HG02798 (cell line): ENCODE results near the gene OCEL1.
"Not testable (repeated sequence)": the region's sequence is repeated elsewhere in the genome, so short reads cannot be mapped to it uniquely, and the experiment has no call there.

ENCODE experiments used
- ATAC-seq: cut with Tn5 transposase; IDR thresholded peaks from one replicate; pipeline ENCODE4 v1.9.1; 2021; ENCODE audit warnings: mild to moderate bottlenecking; ENCODE audit not compliant: unreplicated experiment, poor library complexity

OCEL1 gene

GRCh38 chr19:17226002-17226933, at the start of gene OCEL1:
Gene OCEL1 (plus strand): TSS chr19:17226226. CDS start chr19:17226248, 22 bp downstream.
- ATAC-seq, result peak; percentile 93

- ATAC-seq, result no peak
Observed at GRCh38 chr19:17178291-17178690, 47.7 kb upstream of the OCEL1 start.

- no peak for ATAC-seq
Observed at GRCh38 chr19:17180997-17181702, 44.9 kb upstream of the OCEL1 start.

GRCh38 chr19:17183271-17183761, 42.7 kb upstream of the OCEL1 start:
- ATAC-seq, result no peak

- ATAC-seq, result no peak
Observed at GRCh38 chr19:17183858-17184321, 42.1 kb upstream of the OCEL1 start.

GRCh38 chr19:17184371-17184841, 41.6 kb upstream of the OCEL1 start:
- ATAC-seq, result no peak

- no peak for ATAC-seq
Observed at GRCh38 chr19:17185590-17185989, 40.4 kb upstream of the OCEL1 start.

GRCh38 chr19:17191736-17192135, 34.3 kb upstream of the OCEL1 start:
- ATAC-seq, result not testable (repeated sequence)

- ATAC-seq, result no peak
Observed at GRCh38 chr19:17192751-17193150, 33.3 kb upstream of the OCEL1 start.

GRCh38 chr19:17194608-17195007, 31.4 kb upstream of the OCEL1 start:
- no peak for ATAC-seq

- ATAC-seq, result no peak
Observed at GRCh38 chr19:17195106-17195505, 30.9 kb upstream of the OCEL1 start.

- no peak for ATAC-seq
Observed at GRCh38 chr19:17196610-17197009, 29.4 kb upstream of the OCEL1 start.

GRCh38 chr19:17197666-17198065, 28.4 kb upstream of the OCEL1 start:
- ATAC-seq, result no peak

- no peak for ATAC-seq
Observed at GRCh38 chr19:17200408-17201079, 25.5 kb upstream of the OCEL1 start.

- no peak for ATAC-seq
Observed at GRCh38 chr19:17202249-17202648, 23.8 kb upstream of the OCEL1 start.

- ATAC-seq, result no peak
Observed at GRCh38 chr19:17202713-17203112, 23.3 kb upstream of the OCEL1 start.

GRCh38 chr19:17205237-17206140, 20.5 kb upstream of the OCEL1 start:
- no peak for ATAC-seq

GRCh38 chr19:17206736-17207581, 19.1 kb upstream of the OCEL1 start:
- ATAC-seq, result no peak
